GM23338 (cell line): Measurements from ENCODE around the gene NIN.

ENCODE experiments used
- CREB1 ChIP-seq: fragments of 250-450 bp; sonication (Bioruptor Pico); IDR thresholded peaks from 2 replicates; pipeline ENCODE4 v1.5.0; 2020; ENCODE audit warnings: low read depth, mild to moderate bottlenecking, moderate library complexity
- ETS1 ChIP-seq: IDR thresholded peaks from 2 replicates; pipeline ENCODE4 v1.6.1; 2016; ENCODE audit warnings: antibody characterized with exemption
- EZH2 ChIP-seq: fragments of 200-600 bp; sonication (generic); IDR thresholded peaks from one replicate; pipeline ENCODE4 v1.8.0; 2017; ENCODE audit warnings: antibody characterized with exemption, mild to moderate bottlenecking, low read depth; ENCODE audit not compliant: unreplicated experiment
- EZH2phosphoT487 ChIP-seq: fragments of 200-600 bp; sonication (generic); IDR thresholded peaks from one replicate; pipeline ENCODE4 v1.8.1; 2018; ENCODE audit warnings: antibody characterized with exemption; ENCODE audit not compliant: unreplicated experiment
- JUNB ChIP-seq: IDR thresholded peaks from one replicate; pipeline ENCODE4 v1.6.1; 2016; ENCODE audit warnings: antibody characterized with exemption; ENCODE audit not compliant: unreplicated experiment
- NANOG ChIP-seq: IDR thresholded peaks from 2 replicates; pipeline ENCODE4 v1.6.1; 2016; ENCODE audit warnings: antibody characterized with exemption, borderline replicate concordance
- POLR2AphosphoS5 ChIP-seq: IDR thresholded peaks from 2 replicates; pipeline ENCODE4 v1.6.1; 2016; ENCODE audit warnings: antibody characterized with exemption, low read depth
- STAT1 ChIP-seq: IDR thresholded peaks from one replicate; pipeline ENCODE4 v1.6.1; 2016; ENCODE audit warnings: antibody characterized with exemption; ENCODE audit not compliant: unreplicated experiment
- ZNF114 ChIP-seq: fragments of 250-450 bp; sonication (Bioruptor Pico); IDR thresholded peaks from 2 replicates; pipeline ENCODE4 v1.5.0; 2020; ENCODE audit warnings: mild to moderate bottlenecking, moderate library complexity
- ZNF331 ChIP-seq: fragments of 250-450 bp; sonication (Bioruptor Pico); IDR thresholded peaks from 2 replicates; pipeline ENCODE4 v1.5.0; 2020; ENCODE audit warnings: low read depth, mild to moderate bottlenecking, moderate library complexity
- TF ChIP-seq, protein P1 (sequence below), 2 experiments: fragments of 200-600 bp in 1 of 2; sonication (generic) in 1 of 2; conservative IDR thresholded peaks; 2 replicates each; pipeline versions ENCODE4 v1.5.1 to v1.6.1; 2016 to 2017; ENCODE audit warnings: antibody characterized with exemption in 2 of 2, low read depth in 2 of 2, mild to moderate bottlenecking in 2 of 2, moderate library complexity in 1 of 2
- TF ChIP-seq, protein P2 (sequence below): IDR thresholded peaks from one replicate; pipeline ENCODE4 v1.6.1; 2018; ENCODE audit warnings: antibody characterized with exemption; ENCODE audit not compliant: unreplicated experiment

- TF ChIP-seq EZH2phosphoT487 (no peak), EZH2 (no peak), POLR2AphosphoS5 (no peak), CREB1 (no peak), NANOG (no peak), JUNB (no peak), ZNF114 (CRISPR knock-in tag) (no peak), STAT1 (no peak), ZNF331 (no peak), ETS1 (no peak)
- TF ChIP-seq, protein P1, sequence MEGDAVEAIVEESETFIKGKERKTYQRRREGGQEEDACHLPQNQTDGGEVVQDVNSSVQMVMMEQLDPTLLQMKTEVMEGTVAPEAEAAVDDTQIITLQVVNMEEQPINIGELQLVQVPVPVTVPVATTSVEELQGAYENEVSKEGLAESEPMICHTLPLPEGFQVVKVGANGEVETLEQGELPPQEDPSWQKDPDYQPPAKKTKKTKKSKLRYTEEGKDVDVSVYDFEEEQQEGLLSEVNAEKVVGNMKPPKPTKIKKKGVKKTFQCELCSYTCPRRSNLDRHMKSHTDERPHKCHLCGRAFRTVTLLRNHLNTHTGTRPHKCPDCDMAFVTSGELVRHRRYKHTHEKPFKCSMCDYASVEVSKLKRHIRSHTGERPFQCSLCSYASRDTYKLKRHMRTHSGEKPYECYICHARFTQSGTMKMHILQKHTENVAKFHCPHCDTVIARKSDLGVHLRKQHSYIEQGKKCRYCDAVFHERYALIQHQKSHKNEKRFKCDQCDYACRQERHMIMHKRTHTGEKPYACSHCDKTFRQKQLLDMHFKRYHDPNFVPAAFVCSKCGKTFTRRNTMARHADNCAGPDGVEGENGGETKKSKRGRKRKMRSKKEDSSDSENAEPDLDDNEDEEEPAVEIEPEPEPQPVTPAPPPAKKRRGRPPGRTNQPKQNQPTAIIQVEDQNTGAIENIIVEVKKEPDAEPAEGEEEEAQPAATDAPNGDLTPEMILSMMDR (conservative IDR thresholded peaks at IDR 0.05; ENCODE audit: low read depth in 2 of 2) = no peak
- TF ChIP-seq, protein P2, sequence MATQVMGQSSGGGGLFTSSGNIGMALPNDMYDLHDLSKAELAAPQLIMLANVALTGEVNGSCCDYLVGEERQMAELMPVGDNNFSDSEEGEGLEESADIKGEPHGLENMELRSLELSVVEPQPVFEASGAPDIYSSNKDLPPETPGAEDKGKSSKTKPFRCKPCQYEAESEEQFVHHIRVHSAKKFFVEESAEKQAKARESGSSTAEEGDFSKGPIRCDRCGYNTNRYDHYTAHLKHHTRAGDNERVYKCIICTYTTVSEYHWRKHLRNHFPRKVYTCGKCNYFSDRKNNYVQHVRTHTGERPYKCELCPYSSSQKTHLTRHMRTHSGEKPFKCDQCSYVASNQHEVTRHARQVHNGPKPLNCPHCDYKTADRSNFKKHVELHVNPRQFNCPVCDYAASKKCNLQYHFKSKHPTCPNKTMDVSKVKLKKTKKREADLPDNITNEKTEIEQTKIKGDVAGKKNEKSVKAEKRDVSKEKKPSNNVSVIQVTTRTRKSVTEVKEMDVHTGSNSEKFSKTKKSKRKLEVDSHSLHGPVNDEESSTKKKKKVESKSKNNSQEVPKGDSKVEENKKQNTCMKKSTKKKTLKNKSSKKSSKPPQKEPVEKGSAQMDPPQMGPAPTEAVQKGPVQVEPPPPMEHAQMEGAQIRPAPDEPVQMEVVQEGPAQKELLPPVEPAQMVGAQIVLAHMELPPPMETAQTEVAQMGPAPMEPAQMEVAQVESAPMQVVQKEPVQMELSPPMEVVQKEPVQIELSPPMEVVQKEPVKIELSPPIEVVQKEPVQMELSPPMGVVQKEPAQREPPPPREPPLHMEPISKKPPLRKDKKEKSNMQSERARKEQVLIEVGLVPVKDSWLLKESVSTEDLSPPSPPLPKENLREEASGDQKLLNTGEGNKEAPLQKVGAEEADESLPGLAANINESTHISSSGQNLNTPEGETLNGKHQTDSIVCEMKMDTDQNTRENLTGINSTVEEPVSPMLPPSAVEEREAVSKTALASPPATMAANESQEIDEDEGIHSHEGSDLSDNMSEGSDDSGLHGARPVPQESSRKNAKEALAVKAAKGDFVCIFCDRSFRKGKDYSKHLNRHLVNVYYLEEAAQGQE = no peak
Measured at GRCh38 chr14:50829489-50830043, 1.4 kb downstream of the NIN start.
